Omental fat pad (tissue), 4 donors: ENCODE measurements around the gene DSCAM. TPM values are rescaled to one million over a fixed set of nuclear protein-coding genes. Genes with fewer than 3 reads are reported as not detected.

ENCODE experiments used
- ATAC-seq: fragments of 150-250 bp; one replicate; pipeline ENCODE4 v1.9.1; 2016; ENCODE audit warnings: mild to moderate bottlenecking, moderate library complexity; ENCODE audit not compliant: low FRiP score
- DNase-seq: peaks from one replicate; pipeline ENCODE4 v3.0.0-alpha.2; 2019; ENCODE audit warnings: low spot score
- total RNA-seq, 4 donors: library from RNA; depleted of rRNA; stranded (reverse); fragments of >200 nt; gene quantifications; one replicate each; pipeline ENCODE4 v1.1.0, GENCODE V29; 2016
- TF ChIP-seq, protein P1 (sequence below), 3 donors: fragments of 450-650 bp; IDR thresholded peaks; one replicate each; pipeline ENCODE4 v1.5.1; 2016 to 2017; ENCODE audit warnings: antibody characterized with exemption in 3 of 3, mild to moderate bottlenecking in 3 of 3, moderate library complexity in 2 of 3

DSCAM gene
- total RNA-seq, 4 donors from 2014 or later, result 0.16 TPM; not detected in 3

DNA sequence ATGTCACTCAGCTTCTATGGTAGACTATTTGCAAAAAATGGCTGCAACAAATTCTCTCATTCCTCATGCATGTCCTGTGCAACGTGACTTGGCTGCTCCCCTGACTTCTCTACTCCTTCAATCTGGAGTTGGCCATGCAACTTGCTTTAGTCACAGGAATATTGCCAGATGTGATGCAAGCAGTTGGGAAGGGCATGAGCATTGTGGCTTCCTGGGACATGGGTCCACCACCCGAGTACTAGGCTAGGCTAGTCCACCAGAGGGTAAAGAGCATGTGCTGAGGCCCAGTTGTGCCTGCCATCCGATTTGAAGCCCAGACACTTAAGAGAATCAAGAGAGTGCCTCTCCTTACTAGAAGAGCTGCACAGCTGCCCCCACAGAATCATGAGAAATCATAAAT, 89.6 kb downstream of the DSCAM start:
- ATAC-seq, result no peak
- DNase-seq, result no peak
- TF ChIP-seq, protein P1, sequence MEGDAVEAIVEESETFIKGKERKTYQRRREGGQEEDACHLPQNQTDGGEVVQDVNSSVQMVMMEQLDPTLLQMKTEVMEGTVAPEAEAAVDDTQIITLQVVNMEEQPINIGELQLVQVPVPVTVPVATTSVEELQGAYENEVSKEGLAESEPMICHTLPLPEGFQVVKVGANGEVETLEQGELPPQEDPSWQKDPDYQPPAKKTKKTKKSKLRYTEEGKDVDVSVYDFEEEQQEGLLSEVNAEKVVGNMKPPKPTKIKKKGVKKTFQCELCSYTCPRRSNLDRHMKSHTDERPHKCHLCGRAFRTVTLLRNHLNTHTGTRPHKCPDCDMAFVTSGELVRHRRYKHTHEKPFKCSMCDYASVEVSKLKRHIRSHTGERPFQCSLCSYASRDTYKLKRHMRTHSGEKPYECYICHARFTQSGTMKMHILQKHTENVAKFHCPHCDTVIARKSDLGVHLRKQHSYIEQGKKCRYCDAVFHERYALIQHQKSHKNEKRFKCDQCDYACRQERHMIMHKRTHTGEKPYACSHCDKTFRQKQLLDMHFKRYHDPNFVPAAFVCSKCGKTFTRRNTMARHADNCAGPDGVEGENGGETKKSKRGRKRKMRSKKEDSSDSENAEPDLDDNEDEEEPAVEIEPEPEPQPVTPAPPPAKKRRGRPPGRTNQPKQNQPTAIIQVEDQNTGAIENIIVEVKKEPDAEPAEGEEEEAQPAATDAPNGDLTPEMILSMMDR (IDR thresholded peaks at IDR 0.05), result no peak

DNA sequence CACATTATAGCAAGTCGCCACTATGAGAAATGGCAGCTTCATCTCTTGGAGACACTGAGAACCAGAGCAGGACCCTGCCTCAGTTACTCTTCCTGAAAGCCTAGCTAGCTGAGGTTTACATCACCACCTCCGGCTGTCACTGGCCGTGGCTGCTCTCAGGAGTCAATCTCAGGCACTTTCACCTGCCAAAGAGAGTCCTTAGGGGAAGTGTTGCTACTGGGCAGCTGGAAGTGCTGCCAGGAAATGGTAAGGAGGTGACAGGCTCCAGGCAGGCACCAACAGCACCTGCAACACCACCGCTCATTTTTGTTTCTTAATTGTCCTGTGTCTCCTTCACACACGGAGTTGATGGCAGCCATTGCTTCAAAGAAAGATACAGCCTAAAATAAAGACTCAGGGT, 92.5 kb downstream of the DSCAM start:
- DNase-seq (no peak), ATAC-seq (no peak)
- TF ChIP-seq, protein P1 (IDR thresholded peaks at IDR 0.05), result no peak

DNA sequence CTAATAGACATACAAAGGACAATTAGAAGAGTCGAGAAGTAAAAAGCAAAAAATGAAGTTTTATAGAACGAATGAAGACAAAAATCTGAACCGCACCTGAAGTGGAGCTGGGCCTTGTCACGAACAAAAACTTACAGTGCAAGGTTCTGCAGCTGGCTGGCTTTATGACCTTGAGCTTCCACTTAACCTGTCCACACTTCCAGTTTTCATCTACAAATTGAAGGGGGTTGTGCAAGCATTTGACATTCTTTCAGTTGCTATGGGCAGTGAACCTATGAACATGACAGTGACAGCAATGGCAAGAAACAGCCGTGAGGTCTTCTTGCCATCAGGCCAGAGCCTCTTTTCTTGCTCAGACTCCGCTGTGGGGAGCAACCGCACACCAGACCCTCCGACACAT, 93.2 kb downstream of the DSCAM start:
- ATAC-seq, result no peak
- DNase-seq, result no peak

DNA sequence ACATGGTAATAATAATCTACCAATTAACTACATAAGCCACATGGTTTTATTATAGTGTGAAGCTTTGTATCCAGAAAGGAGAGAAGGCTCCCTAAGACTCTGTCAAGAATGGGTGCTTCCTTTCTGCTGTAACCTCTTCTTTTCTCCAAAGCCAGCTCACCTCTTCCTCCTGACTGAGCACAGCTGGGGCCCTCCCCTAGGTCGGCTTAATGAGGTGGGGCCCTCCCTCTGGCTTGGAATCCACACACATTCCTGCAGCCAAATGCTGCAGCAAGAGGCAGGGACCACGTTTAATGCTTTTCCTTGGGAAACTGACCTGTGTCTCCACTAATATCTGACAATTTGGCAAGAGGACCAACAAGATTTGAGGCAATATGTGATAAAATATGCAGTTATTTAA, 94.8 kb downstream of the DSCAM start:
- ATAC-seq, result no peak
- DNase-seq, result no peak
- TF ChIP-seq, protein P1 (IDR thresholded peaks at IDR 0.05), result no peak

More for the DNA sequence above, 93.2 kb downstream of the DSCAM start:
- TF ChIP-seq, protein P1 (IDR thresholded peaks at IDR 0.05), result no peak

DNA sequence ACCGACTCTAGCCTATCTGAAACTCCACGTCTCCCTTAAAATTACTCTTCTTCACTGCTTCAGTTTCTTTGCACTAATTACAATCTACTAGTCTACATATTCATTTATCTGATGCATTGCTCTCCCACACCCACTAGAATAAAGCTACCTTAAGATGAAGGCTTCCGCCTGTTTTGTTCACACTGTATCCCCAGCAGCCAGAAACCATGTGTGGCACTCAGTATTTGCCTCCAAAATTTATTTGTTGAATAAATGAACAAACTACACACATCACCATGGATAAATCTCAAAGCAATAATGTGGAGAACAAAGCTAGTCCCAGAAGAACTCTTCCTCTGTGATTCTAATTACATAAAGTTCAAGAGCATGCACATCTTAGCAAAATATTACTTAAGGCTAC, 95.7 kb downstream of the DSCAM start:
- TF ChIP-seq, protein P1 (IDR thresholded peaks at IDR 0.05), result no peak
- DNase-seq (no peak), ATAC-seq (no peak)

DNA sequence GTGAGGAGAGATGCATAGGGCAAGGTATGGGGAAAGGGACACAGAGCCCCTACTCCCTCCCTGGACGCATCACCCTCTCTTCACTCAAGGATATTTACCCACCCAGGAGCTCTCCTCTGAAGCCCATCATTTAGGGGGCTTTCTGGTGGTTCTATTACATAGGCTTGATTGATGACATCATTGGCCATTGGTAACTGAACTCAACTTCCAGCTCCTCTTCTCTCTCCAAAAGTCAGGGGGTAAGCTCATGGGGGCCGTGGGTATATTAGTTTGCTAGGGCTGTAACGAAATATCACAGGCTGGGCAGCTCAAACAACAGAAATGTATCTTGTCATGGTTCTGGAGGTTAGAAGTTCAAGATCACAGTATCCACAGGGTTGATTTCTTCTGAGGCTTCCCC, 110.8 kb downstream of the DSCAM start:
- ATAC-seq, result no peak
- no peak for DNase-seq
- TF ChIP-seq, protein P1 (IDR thresholded peaks at IDR 0.05), result no peak

DNA sequence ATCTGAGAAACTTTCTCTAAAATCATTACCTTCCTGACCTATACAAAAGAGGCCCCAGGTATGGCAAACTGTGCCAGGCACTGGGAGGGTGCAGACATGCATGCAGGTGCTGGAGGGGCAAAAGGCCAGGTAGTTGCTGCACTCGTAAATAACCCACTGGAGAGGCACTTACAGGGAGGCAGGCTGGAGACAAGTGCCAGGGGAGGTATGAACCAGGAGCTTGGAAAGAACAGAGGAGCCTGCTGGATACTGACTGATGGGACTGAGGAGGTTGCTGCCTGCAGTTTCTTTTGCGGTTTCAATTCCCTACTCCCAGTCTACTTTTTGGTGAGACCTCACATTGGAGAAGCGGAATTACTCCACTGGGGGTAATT, 113.9 kb downstream of the DSCAM start:
- TF ChIP-seq, protein P1 (IDR thresholded peaks at IDR 0.05), result no peak
- DNase-seq, result no peak
- ATAC-seq, result no peak
